ENCODE results near the gene SLC37A2.
A peak's percentile ranks its signal among the peaks of the same experiment; 100 is the strongest.

SLC37A2 gene

DNA sequence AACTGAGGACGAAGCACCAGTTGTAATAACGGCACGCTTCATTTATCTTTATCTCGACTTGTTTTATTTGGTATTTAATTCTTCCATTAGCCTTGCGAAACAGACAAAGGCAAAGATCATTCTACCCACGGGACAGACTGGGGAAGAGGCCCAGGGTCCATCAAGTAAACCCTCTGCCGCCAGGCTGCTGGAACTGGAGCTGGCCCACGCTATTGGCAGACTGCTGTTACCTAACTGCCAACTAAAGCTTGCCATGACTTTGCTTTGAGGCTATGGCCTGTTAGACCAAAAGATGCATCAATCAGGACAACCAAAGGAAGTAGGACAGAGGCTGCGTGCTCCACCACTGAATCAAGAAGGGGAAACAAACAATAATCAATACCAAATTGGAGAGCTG lies 49.1 kb downstream of the SLC37A2 start:
- H3K4me3 ChIP-seq (ENCODE audit: low read depth, low read length), result peak overlapping the region; percentile 25
- no peak for TF ChIP-seq CTCF (IDR thresholded peaks at IDR 0.05; ENCODE audit: low read depth, low read length, missing control alignments)
- in situ Hi-C loops (cut with HindIII; ENCODE audit: low sequenced_read_pairs), result no loop called here
- no peak for DNase-seq (ENCODE audit: low read depth)

DNA sequence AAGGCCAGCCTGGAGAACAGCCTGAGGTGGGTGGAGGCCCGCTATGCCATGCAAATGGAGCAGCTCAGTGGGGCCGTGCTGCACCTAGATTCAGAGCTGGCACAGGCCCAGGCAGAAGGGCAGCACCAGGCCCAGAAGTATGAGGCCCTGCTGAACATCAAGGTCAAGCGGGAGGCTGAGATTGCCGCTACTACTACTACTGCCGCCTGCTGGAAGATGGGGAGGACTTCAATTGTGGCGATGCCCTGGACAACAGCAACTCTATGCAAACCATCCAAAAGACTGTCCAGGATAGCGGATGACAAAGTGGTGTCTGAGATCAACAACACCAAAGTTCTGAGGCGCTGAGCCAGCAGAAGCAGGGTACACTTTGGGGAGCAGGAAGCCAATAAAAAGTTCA lies 51.4 kb downstream of the SLC37A2 start:
- in situ Hi-C loops (cut with HindIII; ENCODE audit: low sequenced_read_pairs), result no loop called here
- H3K4me3 ChIP-seq (ENCODE audit: low read depth, low read length), result no peak overlapping the region
- DNase-seq (ENCODE audit: low read depth), result no peak
- no peak for TF ChIP-seq CTCF (IDR thresholded peaks at IDR 0.05; ENCODE audit: low read depth, low read length, missing control alignments)

- no peak overlapping the region for H3K4me3 ChIP-seq (ENCODE audit: low read depth, low read length)
- in situ Hi-C loops (cut with HindIII; ENCODE audit: low sequenced_read_pairs), result no loop called here
- DNase-seq (ENCODE audit: low read depth), result no peak
- no peak for TF ChIP-seq CTCF (IDR thresholded peaks at IDR 0.05; ENCODE audit: low read depth, low read length, missing control alignments)
Measured at GRCh38 chr11:125117429-125117828, 54.3 kb downstream of the SLC37A2 start.

GRCh38 chr11:125123194-125123946 lies 60.3 kb downstream of the SLC37A2 start:
- TF ChIP-seq CTCF (IDR thresholded peaks at IDR 0.05; ENCODE audit: low read depth, low read length, missing control alignments), result no peak
- in situ Hi-C loops (cut with HindIII; ENCODE audit: low sequenced_read_pairs), result no loop called here
- no peak overlapping the region for H3K4me3 ChIP-seq (ENCODE audit: low read depth, low read length)
- DNase-seq (ENCODE audit: low read depth), result no peak

DNA sequence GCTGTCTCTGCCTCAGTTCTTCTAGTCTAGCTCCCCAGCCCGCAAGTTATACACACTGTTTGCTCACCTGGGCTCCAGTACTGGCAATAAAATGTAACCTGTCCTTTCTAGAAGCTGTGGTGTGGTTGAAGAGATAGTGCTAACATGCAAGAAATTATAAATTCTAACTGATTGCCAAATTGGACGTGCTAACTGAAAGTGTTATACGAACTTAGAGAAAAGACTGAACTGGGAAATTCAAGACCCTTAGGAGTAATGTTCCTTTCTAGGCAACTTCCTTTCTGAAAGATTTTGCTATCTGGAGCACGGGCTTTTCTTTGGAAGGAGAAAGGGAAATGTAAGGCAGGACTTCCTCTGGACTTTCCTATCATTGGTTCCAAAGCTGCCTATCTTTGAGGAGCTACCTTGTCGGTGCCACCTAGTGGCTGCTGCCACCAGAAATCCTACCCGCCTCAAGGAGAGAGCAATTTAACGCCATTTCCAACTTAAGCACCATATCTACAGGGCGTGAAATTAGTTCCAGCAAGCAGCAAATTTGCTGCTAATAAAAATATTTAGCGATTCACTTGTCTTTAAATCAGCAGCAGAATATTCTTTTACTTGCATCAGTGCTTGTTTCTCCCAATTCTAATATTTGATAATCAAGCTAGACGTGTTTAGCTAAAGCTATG lies 61.0 kb downstream of the SLC37A2 start:
- in situ Hi-C loops (cut with HindIII; ENCODE audit: low sequenced_read_pairs), result no loop called here
- no peak overlapping the region for H3K4me3 ChIP-seq (ENCODE audit: low read depth, low read length)
- peak; percentile 9 for DNase-seq (ENCODE audit: low read depth)
- TF ChIP-seq CTCF (IDR thresholded peaks at IDR 0.05; ENCODE audit: low read depth, low read length, missing control alignments), result peak; percentile 40

- TF ChIP-seq CTCF (IDR thresholded peaks at IDR 0.05; ENCODE audit: low read depth, low read length, missing control alignments), result no peak
- no peak overlapping the region for H3K4me3 ChIP-seq (ENCODE audit: low read depth, low read length)
- no peak for DNase-seq (ENCODE audit: low read depth)
- in situ Hi-C loops (cut with HindIII; ENCODE audit: low sequenced_read_pairs), result no loop called here
Measured at GRCh38 chr11:125124618-125124992, 61.5 kb downstream of the SLC37A2 start.
